ENCODE data around the gene CDC16.
"Not testable (repeated sequence)": the region's sequence is repeated elsewhere in the genome, so short reads cannot be mapped to it uniquely, and the experiment has no call there.

The CDC16 gene, protein sequence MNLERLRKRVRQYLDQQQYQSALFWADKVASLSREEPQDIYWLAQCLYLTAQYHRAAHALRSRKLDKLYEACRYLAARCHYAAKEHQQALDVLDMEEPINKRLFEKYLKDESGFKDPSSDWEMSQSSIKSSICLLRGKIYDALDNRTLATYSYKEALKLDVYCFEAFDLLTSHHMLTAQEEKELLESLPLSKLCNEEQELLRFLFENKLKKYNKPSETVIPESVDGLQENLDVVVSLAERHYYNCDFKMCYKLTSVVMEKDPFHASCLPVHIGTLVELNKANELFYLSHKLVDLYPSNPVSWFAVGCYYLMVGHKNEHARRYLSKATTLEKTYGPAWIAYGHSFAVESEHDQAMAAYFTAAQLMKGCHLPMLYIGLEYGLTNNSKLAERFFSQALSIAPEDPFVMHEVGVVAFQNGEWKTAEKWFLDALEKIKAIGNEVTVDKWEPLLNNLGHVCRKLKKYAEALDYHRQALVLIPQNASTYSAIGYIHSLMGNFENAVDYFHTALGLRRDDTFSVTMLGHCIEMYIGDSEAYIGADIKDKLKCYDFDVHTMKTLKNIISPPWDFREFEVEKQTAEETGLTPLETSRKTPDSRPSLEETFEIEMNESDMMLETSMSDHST

DNA sequence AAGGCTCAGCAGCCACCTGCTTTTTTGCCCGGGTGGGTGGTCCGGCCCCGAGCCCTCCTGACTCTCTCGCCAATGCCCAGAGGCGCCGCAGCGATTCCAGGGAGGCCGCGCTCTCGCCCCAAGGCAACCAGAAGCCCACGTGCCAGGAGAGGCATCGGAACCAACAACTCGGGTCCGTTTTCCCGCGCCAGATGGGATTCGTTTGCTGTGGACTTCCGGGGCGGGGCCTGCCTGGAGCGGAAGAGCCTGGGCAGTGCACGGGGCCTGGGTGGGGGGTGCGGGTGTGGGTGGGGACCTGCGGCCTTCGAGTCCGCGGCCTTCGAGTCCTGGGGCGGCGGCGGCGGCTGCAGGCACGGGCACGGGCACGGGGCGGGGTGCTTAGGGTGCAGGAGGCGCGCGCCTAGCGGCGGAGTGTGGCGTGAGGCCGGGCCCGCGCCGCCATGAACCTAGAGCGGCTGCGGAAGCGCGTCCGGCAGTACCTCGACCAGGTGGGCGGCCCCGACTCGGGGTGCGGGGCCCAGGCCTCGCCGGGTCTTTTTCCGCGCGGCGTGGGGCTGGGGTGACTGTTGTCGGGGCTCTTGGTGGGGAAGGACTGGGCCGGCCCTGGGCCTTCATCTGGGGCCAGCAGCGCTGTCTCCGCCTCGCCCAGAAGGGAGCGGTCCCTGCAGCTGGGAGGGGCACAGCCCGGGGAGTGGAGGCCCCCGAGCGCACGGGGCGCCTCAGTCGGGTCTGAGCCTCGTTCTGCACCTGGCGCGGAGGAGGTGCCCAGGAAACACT is at the start of gene CDC16:
Gene CDC16 (plus strand): TSS at position 253 of the 777 bp plus-strand sequence. CDS start 188 bp downstream, at position 441.
- DNase-seq, result peak; percentile 95

DNA sequence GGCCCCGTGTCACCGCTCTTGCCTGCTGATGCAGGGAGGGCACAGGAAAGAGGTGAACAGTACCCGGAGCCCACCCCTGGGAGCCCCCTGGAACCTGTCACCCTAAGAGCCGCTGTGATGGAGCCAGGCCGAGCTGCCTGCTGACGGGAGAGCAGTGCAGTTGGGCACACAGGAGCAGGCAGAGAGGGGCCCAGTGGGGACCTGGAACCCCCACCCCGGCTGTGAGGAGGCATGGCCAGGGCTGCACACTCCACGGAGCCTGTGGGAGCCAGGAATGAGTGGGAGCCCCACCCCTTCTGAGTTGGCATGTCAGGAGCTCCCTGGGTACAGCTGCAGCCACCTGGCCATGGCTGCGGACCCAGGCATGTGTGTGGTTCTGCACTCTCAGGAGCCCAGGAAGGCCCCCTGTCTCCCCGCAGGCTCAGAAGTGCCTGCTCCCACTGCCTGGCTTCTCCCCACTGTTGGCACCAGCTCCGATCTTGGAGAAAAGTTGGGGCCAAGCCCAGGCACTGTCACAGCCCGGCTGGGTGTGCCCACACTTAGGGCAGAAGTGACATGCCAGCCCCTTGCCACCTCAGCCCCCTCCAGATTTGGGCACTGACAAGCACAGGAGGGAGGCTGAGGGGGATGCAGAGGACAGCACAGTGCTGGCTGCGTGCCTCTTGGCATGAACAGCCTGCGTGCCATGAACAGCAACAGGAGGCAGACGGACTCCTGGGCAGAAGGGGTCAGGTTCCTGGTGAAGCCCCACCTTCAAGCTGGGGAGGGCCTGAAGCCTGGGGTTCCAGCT is 49.3 kb upstream of the CDC16 start:
- no peak for DNase-seq

DNA sequence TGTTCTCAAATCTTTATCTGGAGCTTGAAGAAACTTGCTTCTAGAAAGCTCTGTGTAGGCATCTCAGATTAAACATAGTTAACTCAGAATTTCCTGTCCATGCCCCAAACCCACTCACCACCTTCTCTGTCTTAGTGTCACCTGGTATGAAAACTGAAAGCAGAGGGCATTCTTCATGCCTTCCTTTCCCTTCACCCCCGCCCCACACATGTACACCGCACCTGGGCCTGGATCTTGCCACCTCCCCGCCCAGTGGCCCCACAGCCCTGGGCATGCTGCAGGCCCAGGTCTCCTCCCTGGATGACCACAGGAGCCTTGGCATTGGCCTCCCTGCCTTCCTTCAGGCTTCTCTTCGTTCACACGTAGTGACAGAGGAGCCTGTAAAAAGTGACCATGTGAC is 39.8 kb upstream of the CDC16 start:
- DNase-seq, result no peak

DNA sequence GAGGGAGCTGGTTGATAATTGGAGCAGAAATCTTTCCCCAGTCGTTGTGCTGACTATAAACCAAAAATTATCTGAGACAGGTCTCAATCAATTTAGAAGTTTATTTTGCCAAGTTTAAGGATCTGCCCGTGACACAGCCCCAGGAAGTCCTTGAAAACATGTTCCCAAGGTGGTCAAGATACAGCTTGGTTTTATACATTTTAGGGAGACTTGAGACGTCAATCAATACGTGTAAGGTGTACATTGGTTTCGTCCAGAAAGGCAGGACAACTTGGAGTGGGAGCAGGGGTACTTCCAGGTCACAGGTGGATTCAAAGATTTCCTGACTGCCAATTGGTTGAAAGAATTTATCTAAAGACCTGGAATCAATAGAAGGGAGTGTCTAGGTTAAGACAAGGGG is 38.1 kb upstream of the CDC16 start:
- DNase-seq, result no peak

DNA sequence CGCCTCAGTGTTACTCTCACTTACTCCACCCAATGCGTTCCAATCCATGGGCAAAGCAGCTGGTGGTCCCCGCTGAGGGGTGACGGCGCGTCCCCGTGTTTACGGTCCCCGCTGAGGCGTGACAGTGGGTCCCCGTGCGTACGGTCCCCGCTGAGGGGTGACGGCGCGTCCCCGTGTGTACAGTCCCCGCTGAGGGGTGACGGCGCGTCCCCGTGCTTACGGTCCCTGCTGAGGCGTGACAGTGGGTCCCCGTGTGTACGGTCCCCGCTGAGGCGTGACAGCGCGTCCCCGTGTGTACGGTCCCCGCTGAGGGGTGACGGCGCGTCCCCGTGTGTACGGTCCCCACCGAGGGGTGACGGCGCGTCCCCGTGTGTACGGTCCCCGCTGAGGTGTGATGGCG is 36.1 kb upstream of the CDC16 start:
- no peak for DNase-seq

DNA sequence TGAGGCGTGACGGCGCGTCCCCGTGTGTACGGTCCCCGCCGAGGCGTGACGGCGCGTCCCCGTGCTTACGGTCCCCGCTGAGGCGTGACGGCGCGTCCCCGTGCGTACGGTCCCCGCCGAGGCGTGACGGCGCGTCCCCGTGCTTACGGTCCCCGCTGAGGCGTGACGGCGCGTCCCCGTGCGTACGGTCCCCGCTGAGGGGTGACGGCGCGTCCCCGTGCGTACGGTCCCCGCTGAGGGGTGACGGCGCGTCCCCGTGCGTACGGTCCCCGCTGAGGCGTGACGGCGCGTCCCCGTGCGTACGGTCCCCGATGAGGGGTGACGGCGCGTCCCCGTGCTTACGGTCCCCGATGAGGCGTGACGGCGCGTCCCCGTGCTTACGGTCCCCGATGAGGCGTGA is 35.2 kb upstream of the CDC16 start:
- not testable (repeated sequence) for DNase-seq

DNA sequence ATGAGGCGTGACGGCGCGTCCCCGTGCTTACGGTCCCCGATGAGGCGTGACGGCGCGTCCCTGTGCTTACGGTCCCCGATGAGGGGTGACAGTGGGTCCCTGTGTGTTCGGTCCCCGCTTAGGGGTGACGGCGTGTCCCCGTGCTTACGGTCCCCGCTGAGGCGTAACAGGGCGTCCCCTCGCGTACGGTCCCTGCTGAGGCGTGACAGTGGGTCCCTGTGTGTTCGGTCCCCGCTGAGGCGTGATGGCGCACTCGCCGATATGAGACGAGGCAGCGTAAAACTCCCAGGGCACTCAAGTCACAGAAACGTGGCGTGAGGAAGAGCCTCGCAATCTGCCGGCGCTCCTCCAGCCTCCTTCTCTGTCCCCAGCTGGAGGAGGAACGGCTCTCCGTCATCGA is 34.7 kb upstream of the CDC16 start:
- DNase-seq, result no peak

DNA sequence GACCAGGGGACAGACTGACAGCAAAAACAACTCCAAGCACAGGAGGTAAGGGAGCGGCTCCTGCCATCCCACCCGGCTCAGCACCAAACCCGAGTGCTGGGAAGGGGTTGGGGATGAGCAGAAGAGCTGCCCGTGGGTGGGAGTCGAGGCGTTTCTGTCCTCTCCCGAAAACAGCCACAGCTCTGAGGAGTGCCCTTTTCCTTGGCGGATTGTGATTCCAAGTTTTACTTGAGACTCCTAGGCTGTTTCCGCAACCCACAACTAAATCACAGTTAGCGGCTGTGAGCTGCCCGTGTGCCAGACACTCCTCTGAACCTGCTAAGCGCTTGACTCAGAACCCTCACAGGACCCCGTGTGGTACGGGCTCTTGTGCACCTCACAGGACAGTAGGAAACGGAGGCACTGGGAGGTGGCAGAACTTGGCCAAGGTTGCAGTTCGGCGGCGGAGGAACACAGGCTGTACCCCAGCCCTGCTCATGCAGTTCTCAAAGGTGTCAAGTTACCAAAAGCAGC is 34.2 kb upstream of the CDC16 start:
- no peak for DNase-seq

DNA sequence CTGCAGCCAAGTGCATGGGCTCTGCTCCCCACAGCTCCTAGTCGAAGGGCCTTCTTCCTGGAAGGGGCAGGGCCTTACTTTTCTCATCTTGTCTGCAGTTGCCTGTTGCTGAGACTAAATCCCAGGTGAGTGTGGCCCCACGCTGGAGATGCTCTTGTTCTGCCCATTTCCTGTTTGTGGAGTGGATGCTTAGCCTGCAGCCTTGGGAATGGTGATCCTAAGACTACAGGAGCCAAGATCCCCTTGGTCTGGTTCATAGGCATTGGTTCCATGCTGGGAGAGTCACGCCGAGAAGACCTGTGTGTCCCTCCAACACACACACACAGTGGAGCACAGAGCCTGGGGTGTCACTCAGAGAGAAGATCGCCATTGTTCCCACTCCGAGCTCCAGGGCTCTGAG is 32.1 kb upstream of the CDC16 start:
- DNase-seq, result no peak

DNA sequence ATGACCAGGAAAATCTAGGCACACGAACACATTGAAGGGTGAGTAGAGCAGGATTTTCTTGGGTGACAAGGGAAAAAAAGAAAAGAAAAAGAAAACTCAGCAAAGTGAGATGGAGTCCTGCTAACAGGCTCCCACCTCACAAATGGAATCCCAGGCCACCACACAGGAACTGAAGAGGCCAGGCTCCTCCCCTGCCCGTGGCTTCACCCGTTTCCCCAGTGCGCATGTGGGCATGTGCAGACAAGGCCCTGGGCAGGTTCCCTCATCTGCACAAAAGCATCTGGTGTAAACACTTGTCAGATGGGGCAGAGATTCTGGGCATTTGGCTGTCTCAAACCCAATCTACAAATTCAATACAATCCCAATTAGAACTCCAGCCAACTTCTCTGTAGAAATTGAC is 31.2 kb upstream of the CDC16 start:
- no peak for DNase-seq

DNA sequence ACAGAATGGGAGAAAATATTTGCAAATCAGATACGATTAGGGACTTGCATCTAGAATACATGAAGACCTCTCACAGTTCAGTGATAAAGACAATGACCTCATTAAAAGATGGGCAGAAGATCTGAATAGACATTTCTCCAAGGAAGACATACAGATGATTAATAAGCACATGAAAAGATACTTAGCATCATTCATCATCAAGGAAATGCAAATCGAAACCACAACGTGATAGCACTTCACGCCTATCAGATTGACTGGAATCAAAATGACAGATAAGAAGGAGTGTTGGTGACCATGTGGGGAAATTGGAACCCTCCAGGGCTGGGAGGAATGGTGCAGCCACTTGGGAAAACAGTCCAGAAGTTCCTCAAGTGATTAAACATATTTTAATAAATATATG is 29.8 kb upstream of the CDC16 start:
- DNase-seq, result no peak

DNA sequence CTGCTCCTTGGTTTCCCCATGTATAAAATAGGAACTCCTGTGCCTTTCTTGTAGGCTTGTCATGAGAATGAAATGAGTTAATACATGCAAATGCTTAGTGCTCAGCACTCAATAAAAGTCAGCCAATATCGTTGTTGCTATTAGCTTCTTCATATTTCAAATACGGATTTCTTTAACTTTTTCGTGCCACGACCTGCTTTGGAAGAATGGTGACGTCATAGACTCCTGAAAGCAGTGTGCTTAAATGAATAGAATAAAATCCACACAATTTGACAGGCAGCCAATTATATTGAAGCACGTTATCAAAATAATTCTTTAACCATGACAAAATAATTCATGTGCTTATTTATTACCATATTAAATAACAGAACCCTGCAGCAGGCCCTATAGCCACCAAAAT is 26.6 kb upstream of the CDC16 start:
- no peak for DNase-seq

DNA sequence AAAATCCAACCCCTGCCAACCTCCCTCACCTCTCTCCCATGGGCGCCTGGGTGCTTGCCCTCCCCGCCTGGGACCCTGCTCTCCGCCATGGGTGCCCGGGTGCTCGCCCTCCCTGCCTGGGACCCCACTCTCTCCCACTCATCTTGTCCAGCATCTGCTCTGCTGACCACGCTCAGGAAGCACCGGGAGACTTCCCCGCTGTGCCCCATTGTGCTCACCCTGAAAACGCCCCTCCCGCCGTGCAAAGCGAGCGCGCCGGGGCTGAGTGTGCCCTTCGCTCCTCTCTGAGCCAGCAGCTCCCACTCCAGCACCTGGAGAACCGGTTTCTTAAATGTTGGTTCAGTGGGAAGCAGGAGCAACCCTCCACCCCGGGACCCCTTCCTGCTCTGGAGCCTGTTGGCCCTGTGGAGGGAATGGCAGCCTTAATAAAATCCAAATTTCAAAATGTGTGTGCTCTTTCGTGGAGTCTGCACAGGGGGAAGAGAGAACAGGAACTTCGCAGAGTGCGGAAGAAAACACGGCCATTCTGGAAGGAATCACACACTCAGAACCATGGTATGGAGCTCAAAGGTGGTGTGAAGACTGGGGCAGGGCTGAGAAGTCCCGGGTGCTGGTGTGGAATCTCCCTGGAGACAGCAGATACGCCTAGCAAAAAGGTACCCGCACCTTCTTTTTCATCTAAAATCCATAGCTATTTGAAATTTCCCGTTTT is 23.1 kb upstream of the CDC16 start:
- no peak for DNase-seq

DNA sequence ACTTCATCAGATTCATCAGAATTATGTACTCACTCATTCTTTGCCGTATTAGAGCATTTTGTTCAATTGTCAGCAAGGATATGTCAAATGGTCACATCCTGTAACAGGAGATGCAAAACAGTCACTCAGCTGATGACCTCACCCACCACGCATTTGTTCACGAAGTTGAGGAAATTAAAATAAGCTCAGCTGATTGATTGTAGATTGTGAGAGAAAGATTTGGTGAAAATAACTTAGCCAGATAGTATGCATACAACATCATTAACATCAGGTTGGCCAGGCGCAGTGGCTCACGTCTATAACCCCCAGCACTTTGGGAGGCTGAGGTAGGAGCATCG is 22.6 kb upstream of the CDC16 start:
- no peak for DNase-seq

DNA sequence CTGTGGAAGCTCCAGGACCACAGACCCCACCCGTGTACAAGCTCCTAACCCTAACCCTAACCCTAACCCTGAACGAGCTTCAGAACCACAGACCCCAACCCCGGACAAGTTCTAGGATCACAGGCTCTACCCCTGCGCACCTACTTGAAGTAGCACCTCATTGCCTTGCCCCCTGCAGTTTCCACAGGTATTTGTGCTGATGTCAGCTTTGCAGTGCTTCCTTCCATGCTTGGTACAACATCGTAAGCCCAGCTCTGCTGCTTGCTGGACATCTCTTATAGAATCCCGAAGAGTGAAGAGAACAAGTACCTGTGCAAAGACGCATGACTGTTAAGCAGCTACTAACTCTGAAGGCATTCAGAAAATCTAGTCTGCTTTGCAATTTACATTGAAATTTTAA is 20.7 kb upstream of the CDC16 start:
- DNase-seq, result no peak

DNA sequence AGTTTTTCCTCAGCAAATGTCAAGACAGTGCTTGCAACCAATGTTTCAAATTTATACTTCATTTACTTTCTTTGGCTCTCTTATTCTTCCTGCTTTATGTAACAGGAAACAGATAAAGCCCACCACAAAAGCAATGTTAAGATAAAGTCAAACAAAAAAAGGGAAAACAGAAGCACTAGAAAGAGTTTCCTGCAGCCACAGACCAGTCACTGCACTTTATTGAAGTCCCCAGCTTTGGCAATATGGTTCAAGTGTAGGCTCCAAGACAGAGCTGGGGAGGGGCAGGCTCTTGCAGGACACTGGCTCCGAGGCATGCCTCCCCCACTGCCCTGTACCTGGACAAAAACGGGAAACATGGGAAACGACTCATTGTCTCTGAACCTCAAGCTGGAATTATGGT is 15.3 kb upstream of the CDC16 start:
- DNase-seq, result peak; percentile 75

DNA sequence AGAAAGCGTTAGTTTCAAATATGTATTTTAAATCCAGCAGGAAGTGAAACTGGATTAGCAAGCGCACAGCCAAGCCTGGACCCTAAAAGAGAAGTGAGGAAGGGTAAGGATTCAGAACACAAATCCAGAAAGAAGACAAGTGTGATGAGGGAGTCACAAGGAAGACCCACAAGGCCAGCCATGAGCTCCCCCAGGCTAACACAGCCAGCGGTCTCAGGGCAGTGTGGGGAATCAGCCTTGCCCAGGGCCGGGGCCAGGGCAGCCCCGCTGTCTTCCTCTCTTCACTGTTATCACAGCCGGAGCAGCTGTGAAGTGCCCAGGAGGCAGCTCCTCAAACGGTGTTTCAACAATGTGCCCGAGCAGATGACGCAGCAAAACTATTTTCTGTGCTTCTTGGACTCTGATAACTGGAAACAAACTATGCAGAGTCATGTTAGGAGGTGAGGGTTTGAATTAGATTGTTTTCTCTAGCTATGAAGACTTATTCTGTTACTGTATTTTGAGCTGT is 12.2 kb upstream of the CDC16 start:
- peak; percentile 97 for DNase-seq

DNA sequence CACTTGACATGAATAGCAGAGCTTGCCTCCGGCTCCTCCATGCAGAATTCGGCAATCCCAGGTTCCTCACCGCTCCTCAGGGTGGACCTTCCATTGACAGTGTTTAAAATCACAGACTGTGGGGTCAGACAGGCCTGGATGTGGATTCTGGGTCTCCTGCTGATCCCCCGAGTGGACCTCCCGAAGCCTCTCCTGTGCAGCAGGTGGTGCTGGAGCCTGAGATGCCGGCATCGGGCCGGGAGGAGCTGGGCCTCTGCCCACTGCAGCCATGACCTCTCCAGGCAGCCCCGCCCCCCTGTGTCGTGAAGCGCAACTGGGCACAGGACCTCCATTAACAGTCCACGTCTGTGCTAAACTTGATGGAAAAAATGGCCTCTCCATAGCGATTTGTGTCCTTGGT is 10.5 kb upstream of the CDC16 start:
- no peak for DNase-seq

DNA sequence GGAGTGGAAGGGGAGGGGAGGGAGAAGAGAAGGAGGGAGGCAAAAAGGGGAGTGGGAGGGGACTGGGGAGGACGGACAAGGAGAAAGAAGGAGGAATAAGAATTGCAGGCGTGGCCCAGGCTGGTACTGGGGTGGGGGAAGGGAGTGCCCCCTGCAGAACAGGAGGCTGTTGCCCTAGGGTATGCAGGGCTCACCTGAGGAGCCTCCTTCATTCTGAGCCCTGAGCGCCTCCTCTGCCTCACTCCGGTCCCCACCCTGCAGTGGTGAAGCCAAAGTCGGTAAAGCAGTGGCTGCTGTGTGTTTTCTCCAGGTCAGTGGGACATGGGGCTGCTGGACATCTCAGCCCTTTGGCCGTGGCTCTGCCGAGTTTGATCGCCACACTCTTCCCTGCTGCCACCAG is 9.1 kb upstream of the CDC16 start:
- DNase-seq, result no peak

DNA sequence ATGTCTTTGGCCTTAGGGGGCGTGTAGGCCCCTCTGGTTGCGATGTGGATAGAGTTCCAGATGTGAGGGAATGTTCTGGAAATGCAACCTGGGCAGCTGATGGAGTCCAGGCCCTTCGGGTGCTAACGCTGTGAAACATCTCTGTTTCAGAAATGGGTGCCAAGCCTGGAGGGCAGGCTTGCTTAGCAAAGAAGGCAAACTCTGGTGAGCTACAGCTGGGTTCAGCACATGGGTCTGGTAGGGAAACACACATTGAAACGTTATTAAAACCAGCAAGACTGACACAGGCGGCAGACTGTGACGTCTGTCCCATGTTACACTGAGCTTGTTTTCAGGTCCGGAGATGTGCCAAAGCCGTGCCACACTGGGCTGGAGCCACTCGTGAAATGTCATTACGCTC is 8.6 kb upstream of the CDC16 start:
- no peak for DNase-seq

DNA sequence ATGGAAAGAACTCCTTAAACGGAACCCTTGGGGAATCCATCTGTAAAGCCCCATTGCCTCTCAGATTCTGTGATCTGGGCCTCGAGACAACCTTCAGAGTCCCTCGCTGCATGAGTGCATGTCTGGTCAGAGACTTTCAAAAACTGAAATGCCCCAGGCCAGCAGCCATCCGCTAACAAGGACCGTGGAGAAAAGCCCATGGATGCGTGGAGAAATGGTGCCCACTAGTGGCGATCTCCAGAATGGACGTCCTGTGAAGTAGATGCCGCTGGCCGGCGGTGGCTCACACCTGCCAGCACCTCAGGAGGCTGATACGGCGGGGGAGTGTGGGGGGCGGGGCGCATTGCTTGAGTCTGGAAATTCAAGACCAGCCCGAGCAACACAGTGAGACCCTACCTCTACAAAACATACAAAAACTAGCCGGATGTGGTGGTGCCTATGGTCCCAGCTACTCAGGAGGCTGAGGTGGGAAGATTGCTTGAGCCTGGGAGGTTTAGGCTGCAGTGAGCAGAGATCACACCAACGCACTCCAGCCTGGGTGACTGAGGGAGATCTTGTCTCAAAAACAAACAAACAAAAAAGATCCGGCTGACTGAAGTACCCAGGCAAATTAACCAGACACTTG is 7.9 kb upstream of the CDC16 start:
- DNase-seq, result peak; percentile 91

DNA sequence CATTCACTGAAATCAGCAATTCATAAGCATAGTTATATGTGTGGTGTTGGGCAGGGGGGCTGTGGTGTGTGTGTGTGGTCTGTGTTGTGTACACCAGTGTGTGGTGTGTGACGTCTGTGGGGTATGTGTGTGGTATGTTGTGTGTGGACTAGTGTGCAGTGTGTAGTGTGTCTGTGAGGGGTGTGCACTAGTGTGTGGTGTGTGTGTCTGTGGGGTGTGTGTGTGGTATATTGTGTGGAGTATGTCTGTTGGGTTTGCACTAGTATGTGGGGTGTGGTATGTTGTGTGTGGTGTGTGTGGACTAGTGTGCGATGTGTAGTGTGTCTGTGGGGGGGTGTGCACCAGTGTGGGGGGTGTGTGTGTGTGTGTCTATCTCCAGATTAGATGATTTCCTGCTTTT is 7.2 kb upstream of the CDC16 start:
- no peak for DNase-seq

All from OCI-M1 (cell line).